Stimulated activated CD8-positive, alpha-beta memory T cell treated with anti-CD3 and anti-CD28 coated beads, Interleukin-4, amount 100 ng/mL, for 1 hour (primary cell): Measurements from ENCODE around the gene NRG3.

ENCODE experiments used
- DNase-seq, 2 donors: peaks; one replicate each; pipeline ENCODE4 v3.0.0-alpha.2; 2020; ENCODE audit warnings: low read depth in 2 of 2, low spot score in 1 of 2

Gene NRG3

DNA sequence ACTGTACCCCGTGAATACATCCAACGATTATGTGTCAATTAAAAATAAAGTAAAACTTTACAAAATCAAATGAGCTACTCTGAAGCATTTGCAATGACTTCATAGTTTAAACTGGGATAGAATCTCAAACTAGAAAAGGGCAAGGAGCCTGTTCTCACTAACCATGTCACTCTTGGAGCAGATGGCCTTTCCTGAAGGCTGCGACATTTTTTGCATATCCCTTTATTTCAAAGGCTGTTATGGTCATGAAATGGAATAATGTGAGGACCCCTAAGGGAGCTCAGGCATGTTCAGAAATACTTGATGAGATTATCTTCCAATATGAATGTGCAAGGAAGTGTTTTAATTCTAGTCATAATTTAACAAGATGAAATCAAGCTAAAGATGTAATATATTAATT lies 679.4 kb downstream of the NRG3 start:
- DNase-seq, result no peak

DNA sequence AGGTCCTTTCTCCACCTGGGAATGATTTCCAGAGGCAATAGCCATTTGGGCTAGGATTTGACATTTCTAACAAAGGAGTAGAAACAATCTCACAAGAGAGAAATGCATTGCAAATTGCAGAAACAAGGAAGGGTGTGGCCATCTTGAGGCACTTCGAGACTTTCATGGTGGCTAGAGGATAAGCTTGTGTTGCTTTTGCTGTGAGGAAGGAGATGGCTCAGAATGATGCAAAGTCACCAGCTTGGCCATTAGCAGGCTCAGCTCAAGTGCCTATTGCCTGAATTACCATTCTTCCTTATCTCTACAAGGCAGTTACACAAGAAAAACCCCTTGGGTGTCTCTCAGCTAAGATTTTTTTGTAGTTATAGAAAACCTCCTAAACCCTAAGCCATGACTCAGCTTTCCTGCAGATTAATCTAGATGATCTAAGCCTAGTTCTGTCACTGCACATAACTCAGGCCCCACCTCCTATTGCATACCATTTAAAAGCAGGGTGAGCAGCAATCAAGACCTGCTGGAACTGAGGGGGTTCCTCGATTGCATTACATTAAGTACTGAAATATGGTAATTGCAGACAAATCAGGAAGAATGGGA lies 683.1 kb downstream of the NRG3 start:
- no peak for DNase-seq

DNA sequence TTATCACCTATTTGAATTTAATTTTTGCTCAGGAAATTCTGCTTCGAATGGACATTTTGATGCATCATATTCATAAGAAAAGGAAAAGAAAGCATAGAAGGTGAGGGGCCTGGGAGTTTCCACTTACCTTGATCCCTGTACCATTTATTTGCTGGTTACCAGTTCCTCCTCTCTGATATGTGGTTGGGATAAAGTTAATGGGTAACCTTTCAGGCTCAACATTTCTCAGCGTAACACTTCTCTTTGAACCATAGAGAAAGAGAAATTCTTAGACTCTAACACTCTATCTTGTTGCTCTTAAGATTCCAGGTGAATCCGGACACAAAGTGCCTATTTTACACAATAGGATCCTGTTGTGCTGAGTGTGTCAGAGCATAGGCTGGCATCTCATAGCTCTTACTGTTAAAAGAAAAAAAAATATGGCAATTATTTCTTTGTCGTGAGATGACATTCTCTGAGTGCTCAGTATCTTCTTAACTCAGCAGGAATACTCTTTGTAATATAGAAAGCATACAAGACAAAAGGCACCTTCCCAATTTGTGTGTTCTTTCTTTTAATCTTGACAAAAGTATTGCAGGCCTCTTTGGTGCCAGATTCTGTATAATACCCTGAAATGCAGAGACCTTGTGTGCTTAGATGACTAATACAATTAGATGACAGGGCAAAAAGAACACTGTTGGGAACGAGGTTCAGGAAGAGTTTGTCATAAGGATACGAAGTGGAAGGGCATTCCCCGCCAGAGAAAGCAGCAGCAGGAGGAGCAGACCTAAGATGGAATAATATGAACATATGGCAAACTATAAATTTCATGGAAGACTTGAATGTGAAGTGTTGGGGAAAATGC lies 689.6 kb downstream of the NRG3 start:
- no peak for DNase-seq

DNA sequence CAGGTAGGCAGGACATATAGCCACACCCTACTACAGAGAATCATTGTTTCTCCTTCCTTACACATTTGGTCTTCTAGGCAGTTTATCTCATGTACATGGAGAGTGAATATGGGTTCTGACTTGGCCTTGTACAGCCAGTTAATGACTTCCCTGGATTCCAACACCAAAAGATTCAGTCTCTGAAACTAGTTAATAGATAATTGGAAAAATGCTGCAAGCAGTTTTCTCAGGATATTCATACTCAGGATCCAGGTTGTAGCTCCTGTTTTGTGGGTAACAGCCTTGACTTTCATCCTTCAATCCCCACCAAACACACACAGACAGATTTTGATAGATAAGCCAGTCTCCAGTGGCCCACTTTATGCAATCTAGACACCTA lies 690.2 kb downstream of the NRG3 start:
- no peak for DNase-seq

DNA sequence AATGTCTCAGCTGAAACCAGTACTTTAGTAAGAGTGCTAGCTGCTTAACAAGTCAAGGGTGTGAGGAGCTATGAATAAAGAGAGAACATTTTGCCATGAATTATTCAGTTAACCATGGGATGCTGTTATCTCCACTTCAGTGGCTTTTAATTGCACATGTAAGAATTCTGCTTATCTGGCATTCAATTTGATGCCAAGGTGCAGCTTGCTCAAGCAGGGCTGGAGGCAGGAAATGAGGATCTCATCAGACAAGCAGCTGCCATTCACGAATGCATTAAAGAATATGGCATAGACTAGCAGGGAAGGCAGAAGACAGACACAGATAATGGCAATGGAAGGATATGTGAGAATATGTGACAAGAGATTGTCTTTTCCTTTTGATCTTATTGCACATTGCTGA lies 697.8 kb downstream of the NRG3 start:
- no peak for DNase-seq

DNA sequence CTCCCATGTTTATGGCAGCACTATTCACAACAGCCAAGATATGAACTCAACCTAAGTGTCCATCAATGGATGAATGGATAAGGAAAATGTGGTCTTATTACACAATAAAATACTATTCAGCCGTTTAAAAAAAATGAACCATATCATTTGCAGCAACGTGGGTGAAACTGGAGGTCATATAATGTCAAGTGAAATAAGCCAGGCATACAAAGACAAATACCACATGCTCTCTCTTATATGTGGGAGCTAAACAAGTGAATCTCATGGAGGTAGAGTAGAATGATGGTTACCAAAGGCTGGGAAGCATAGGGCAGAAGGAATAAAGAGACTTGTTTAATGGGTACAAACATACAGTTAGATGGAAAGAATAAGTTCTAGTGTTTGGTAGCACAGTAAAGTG lies 699.1 kb downstream of the NRG3 start:
- no peak for DNase-seq

DNA sequence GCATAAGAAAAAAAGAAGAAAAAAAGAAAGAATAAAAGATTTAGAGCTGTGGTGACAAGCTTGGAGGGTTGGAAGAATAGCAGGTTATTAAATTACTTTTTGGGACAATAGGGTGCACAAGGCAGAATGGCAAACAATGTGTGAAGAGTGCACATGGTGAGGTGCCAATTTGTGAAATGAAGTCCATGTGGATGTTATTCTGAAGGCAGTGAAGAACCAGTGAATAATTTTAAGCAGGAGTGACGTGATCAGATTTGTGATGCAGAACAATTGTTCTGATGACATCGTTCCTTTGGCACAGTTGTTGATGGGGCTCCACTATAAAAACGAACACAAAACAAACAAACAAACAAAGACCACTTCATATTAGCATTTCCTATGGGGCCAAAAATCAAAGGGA lies 700.3 kb downstream of the NRG3 start:
- no peak for DNase-seq

DNA sequence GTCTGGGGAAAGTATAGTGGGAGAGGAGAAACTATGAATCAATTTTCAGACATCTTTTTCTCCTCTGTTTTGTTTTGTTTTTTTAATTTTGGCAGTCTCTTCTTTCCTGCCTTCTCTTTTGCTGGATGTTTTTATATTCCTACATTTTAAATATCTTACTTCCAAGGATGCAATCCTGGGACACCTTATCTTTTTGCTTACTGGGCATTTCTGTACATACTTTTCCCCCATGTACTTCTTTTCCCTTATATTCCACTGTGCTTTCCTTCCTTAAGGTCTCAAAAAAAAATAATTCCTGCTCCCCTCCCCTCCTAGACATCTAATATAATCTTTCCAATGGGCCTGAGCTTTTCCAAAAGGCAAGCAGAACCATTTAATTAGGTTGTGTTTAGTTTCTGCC lies 701.1 kb downstream of the NRG3 start:
- DNase-seq, result no peak

DNA sequence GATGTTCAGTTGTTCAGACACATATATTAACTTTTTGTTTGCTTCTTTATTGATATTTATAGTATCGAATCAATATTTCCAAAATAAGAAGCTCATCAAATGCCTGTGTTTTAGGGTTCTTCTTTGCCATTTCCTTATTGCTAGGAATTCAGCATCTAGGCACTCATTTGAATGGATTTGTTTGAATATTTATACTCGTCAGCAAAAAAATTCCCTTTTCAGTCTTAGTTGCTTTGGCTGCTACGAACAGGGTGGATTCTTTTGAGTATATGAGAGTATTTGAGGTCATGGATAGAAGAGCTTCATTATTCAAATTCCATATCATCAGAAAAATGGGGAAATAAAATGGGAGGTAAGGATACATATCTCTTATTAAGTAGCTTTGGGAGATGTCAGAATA lies 706.9 kb downstream of the NRG3 start:
- DNase-seq, result no peak

DNA sequence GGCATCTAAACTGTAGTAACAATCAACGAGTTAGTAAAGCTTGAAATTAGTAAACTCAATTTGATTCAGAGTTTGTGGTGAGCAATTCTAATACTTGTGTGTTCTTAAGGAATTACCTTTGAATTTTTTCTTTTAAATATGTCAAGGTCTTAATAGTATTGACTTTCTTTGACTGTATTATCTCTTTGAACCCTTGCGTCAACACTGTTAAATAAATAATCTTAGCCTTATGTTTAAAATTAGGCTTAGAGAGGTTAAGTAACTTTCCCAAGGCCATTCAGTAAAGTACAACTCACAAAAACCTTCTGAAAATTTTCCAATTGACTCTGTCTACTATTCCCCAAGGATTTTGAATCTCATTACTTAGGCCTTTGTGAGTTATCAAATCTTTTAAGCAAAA lies 716.4 kb downstream of the NRG3 start:
- DNase-seq, result no peak

DNA sequence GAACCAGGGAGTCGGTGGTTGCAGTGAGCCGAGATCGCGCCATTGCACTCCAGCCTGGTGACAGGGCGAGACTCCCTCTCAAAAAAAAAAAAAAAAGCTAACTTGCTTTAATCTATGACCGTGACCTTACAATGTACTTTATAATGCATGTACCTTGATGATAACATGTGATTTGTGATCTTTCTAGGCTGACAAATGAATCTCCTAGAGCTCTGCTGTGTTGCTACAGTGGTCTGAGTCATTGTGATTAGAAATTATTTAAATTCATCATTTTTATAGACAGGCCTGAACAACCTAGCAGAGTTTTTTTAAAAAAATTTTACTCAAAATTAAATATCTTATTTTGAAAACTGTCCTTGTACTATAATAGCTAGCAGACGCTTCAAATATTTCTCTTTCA lies 722.8 kb downstream of the NRG3 start:
- no peak for DNase-seq

DNA sequence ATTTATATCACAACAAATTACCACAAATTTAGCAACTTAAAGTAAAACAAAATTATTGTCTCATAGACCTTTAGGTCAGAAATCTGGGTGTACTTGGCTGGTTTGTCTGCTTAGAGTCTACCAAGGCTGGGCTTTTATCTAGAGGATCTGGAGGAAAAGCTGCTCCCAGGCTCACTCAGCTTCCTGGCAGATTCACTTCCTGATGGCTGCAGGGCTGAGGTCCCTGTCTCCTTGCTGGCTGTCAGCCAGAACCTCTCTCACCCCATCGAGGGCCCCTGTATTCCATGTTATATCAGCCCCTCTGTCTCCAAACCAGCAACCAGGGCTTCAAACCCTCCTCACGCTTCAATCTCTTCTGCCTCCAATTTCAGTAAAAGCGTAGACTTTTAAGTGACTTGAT lies 734.9 kb downstream of the NRG3 start:
- DNase-seq, result no peak

DNA sequence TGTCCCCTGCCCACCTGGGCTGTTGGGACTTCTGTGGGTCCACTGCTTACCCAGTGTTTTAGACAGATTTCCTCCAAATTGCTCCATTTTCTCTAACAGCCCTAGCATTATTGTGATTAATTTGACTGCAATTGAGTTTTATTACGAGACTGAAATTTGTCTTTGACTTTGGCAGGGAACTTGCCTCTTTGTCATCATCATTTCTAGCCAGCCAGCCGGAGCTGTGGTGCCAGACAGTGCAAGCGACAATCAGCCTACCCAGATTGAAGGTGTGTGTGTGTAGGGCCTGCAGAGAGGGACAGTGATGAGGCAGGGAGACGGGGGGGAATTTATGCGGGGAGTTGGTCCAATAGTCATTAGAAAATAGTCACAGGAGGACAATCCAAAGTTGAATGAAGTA lies 743.0 kb downstream of the NRG3 start:
- no peak for DNase-seq

DNA sequence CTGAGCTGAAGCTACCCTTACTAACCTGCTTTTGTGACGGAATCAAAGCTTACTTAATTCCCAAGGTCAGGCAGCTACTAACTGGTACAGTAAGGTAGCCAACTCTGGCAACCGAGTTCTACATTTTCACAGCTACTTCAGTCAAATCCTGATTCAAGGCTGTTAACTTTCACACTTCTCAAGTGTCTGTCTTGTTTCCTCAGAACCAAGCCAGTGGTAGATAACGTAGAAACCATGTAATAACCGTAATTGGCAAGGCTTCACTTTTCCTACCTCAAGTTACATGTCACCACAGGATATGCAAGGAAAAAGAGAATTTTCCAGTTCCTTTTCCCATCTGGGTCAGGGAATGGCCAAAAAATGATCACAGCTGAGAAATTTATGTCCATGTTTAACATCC lies 746.7 kb downstream of the NRG3 start:
- no peak for DNase-seq

DNA sequence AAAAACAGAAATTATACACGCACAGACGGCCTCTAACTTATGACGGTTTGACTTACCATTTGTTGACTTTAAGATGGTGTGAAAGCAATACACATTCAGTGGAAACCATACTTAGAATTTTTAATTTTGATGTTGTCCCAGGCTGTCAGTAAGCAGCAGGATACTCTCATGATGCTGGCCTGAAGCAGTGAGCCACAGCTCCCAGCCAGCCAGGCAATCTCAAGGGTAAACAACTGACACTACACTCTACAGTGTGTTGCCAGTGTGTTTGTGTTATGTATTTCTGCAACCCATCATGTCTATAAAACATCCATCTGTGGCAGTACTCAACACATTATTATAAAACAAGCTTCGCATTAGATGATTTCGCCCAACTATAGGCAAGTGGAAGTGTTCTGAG lies 747.5 kb downstream of the NRG3 start:
- no peak for DNase-seq

DNA sequence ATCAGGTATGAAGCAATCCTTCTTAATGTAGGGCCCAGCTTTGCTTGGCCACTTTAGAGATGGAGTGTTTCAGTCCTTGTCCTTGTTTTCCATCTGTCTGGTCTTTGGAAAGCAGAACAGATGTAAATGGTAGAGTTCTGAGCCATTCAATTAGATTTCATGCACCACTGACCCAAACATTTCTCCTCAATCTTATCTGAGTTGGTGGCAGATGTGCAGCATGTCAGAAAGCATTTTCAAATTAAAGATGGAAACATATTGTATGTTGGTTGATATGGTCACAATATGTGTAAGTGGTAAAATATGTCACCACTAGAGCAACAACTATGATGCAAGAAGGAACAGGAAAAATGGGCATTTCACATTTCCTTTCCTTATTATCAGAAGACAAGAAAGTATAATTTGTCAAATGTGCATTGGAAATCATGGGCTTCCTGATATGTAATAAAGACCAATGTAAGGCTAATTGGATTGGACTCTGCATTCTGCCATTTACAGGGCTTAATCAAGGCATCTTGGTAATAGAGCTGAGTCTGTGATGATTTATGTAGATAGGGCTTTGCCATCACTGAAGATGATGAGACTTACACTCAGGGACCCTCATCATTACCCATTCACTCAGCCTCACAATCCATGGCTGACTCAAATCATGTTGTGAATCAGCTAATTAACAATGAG lies 750.7 kb downstream of the NRG3 start:
- DNase-seq, result no peak

DNA sequence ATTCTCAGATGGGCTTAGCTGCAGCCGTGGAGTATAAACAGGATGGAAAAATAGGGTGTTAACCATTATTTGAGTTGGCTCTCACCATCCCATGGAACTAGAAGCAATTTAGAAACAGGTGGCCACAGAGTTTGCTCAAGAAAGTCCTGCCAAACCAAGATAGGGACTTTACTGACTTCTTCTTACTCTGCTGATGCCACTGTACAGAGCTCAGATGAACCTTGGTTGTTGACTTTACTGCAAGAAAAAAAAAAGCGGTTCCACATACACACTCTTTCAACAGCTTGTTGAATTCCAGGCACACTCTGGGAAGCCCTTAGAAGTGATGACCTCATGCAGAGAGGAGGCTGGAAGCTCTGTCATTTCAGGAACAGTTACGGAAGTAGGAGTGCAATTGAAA lies 753.4 kb downstream of the NRG3 start:
- DNase-seq, result no peak

DNA sequence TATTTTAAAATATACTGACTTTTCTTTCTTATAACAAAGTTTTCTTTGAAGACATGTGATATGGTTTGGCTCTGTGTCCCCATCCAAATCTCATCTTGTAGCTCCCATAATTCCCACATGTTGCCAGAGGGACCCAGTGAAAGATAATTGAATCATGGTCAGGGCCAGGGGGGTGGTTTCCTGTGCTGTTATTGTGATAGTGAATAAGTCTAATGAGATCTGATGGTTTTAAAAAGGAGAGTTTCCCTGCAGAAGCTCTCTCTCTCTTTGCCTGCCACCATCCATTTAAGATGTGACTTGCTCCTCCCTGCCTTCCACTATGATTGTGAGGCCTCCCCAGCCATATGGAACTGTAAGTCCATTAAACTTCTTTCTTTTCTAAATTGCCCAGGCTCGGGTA lies 768.1 kb downstream of the NRG3 start:
- DNase-seq, result no peak

DNA sequence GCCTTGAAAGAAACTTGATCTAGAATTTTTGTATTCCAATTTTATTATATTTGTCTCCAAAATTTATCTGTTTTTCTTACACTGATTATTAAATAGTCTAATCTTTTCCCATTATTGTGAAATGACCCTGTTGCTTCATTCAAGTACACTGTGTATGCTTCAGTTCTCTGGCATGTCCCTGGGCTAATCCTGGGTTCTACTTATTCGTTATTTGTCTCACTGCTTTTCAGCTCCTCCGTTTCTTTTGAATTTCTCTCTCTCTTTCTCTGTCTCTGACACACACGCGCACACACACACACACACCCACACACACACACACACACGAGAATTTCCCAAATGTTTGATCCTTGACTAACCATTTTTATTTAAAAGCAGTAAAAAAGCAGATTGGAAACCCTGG lies 768.6 kb downstream of the NRG3 start:
- no peak for DNase-seq

DNA sequence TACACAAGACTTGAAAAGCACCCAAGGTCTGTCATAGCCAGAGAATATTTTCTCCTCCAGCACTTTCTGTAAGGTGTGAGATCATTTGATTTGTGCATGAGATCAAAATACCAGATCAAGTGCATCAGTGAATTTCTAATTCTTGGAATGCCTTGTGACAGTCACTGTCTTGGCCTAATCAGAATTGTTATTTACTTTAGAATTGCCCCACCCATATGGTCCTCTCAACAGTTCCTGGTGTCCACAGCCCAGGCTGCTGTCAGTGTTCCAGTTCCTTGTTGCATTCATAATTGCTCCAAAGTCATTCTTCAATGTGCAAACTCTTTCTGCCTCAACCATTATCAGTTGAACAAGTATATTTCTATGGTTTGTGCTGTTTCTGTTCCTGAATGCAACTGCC lies 770.2 kb downstream of the NRG3 start:
- DNase-seq, result no peak

DNA sequence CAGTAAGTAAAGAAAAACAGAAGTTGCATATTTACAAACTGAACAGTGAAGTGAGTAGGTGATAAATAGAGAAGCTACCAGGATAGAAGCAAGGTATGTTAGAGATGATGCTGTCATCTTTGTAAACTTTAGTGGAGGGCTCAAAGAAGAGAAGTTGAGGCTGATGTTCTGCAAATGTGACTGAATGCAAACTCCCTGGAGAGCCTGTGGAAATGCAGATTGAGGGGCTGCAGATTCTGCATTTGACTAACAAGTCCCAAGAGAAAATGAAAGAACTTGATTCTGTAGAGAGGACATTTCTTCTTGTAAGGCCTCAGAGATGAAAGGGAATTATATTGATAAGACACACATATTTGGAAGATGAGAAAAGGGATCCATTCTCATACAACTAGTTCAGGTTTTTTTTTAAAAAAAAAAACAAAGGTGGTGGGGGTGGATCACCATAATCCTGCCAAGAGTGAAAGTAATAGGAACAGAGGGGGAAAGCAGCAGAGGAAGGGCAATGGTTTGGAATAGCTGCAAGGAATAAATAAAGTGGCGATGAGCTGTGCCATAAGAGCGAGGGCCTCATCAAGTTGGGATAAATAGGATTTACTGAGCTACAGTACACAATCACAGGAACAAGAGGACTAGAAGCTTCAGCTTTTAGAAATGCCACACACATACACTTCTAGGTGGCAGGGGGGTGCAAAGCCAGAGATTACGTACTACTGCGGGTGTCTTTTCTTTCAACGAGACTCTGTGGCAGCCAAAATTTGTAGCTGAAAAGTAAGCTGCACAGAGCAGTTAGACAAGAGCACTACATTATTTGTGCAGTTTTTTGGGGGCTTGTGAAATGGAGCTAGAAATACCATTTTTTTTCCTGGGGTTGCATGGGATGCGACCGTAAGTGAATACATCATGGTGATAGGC lies 778.5 kb downstream of the NRG3 start:
- DNase-seq, result no peak

DNA sequence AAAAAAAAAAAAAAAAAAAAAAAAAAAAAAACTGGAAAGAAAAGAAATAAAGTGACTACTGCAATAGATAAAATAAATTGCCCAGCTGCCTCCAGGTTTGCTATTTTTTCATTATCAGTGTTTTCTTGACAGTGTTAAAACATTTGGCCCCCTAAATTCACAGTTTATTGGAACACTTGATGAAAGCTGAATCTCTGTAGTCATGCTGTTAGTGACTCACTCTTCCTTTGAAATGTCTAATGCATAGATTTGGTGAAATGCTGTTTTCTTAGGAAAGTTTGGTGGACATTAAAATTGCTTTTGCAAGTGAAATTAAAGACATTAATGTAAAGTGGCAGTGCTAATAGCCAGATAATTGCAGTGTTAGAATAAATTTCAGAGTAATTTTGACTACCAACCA lies 785.2 kb downstream of the NRG3 start:
- DNase-seq, result no peak
